Adrenal gland (tissue), 12 donors: ENCODE data around the gene SLCO2A1. TPM values are rescaled to one million over a fixed set of nuclear protein-coding genes. Genes with fewer than 3 reads are reported as not detected.
A peak's percentile ranks its signal among the peaks of the same experiment; 100 is the strongest.

ENCODE experiments used
- DNase-seq, 7 donors: peaks; one replicate each; pipeline ENCODE4 v3.0.0-alpha.2; 2019 to 2020
- H3K27ac ChIP-seq, 5 donors: fragments of 200-600 bp; sonication (generic) in 4 of 5; 1 replicate in 3 of 5; 2 replicates in 2 of 5; pipeline versions ENCODE4 v1.5.1 to v1.8.0; 2016 to 2020; ENCODE audit warnings: mild to moderate bottlenecking in 1 of 5
- H3K27me3 ChIP-seq: fragments of 200-600 bp; 2 replicates; pipeline ENCODE4 v1.8.0; 2021
- H3K36me3 ChIP-seq, 2 donors: fragments of 200-600 bp; replicated peaks in 1 of 2; 1 replicate in 1 of 2; 2 replicates in 1 of 2; pipeline versions ENCODE4 v1.5.1 to v1.8.0; 2018 to 2022
- H3K4me1 ChIP-seq, 2 donors: fragments of 200-600 bp; replicated peaks in 1 of 2; 1 replicate in 1 of 2; 2 replicates in 1 of 2; pipeline versions ENCODE4 v1.5.1 to v1.8.0; 2018 to 2021
- H3K4me3 ChIP-seq, 4 donors: fragments of 200-600 bp; sonication (generic) in 3 of 4; one replicate each; pipeline ENCODE4 v1.5.1; 2016 to 2018
- H3K9me3 ChIP-seq, 3 donors: fragments of 200-600 bp; sonication (generic) in 1 of 3; replicated peaks in 1 of 3; 1 replicate in 2 of 3; 2 replicates in 1 of 3; pipeline versions ENCODE4 v1.5.1 to v1.8.0; 2016 to 2021
- CTCF ChIP-seq, 6 experiments: fragments of 450-650 bp in 4 of 6; fragments of 200-600 bp in 2 of 6; sonication (generic) in 1 of 6; IDR thresholded peaks; 1 replicate in 5 of 6; 2 replicates in 1 of 6; pipeline versions ENCODE4 v1.5.1 to v1.8.0; 2016 to 2021; ENCODE audit warnings: antibody characterized with exemption in 6 of 6, mild to moderate bottlenecking in 2 of 6, moderate library complexity in 1 of 6
- POLR2A ChIP-seq, 2 donors: fragments of 450-650 bp; IDR thresholded peaks; one replicate each; pipeline ENCODE4 v1.6.1; 2017; ENCODE audit warnings: antibody characterized with exemption in 2 of 2, mild to moderate bottlenecking in 2 of 2, moderate library complexity in 1 of 2
- WGBS, 4 donors: extraction: QIAGEN DNeasy Blood & Tissue Kit in 2 of 4; methylation state at CpG; one replicate each; pipeline versions ENCODE4 v1.1.5 to v1.1.7; 2013 to 2017; 5-methylcytosine and 5-hydroxymethylcytosine counted together
- intact Hi-C, 2 donors: fragments of 100-400 bp; cut with DNase I; formaldehyde crosslinking; loops; one replicate each; pipeline versions ENCODE4 v1.14.1 to v1.15.0; 2022 to 2023
- polyA plus RNA-seq, 3 donors: library from polyadenylated mRNA; stranded (reverse); fragments of 200-250 nt in 2 of 3; fragments of 350-450 nt in 1 of 3; fragmentation: Illumina TruSeq in 1 of 3; extraction: RNeasy Lipid Tissue Mini Kit (QIAGEN cat#74804) in 1 of 3; gene quantifications; one replicate each; pipeline ENCODE4 v1.2.3, GENCODE V29; 2013 to 2014
- total RNA-seq, 9 donors: library from RNA; depleted of rRNA in 4 of 9; stranded (reverse); fragments of >200 nt in 4 of 9; fragments of 120-200 nt in 1 of 9; fragmentation: NEBNext Ultra II Directional in 1 of 9; extraction: Animal tissue kit (Norgen Biotek cat#: 25700) in 1 of 9; gene quantifications; one replicate each; pipeline versions ENCODE4 v1.1.0 to v1.2.4, GENCODE V29; 2013 to 2023
- donor health status: healthy with polysubstance abuse.
- donor health status: Bipolar disorder and iron deficiency.
- donor health status: DM: yes; HTN: yes; CAD: no.
- donor health status: DM: no; HTN: no; CAD: no.
- donor health status: DM: no; HTN: no; CAD: no.
- donor health status: DM: yes; HTN: yes; CAD: no.

Gene SLCO2A1
- total and polyA plus RNA-seq, 12 donors: 2.3 to 141 (median 29.5) TPM

DNA sequence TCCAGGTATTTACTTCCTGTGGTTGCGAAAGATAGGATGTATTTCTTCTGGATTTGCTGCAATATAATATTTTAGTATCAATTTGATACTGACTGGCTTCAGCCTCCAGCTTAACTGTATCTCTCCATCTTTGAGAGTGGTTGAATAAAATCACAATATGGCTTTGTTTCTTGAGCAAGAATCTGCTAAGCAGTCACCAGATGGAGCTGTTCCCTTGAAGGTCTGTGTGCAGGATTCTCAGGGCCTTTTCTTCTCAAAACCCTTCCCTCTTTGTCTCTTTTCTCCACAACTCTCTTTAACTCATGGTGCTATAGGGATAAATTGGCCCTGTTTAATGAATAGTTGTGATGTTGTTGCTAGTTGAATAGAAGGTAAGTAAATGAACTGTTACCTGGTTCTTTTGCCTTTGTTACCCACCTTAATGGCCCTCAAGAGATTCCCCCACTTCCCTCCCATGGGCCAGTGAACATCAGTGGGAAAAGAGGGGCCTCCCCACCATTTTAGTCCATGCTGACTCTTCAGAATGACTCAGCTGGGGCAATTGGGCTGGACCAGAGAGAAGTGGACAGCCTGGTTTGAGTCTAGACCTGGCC lies 99.3 kb downstream of the SLCO2A1 start:
- Histone ChIP-seq H3K36me3 (no peaks in the 10 kb centered on the region), H3K27me3 (no peaks in the 10 kb centered on the region), H3K4me1 (peaks cover 0 to 5% of the 10 kb centered on the region in 2 donors), H3K4me3 (no peak overlapping the region), H3K27ac (no peak overlapping the region), H3K9me3 (no peaks in the 10 kb centered on the region)
- no peak for TF ChIP-seq POLR2A (IDR thresholded peaks at IDR 0.05)
- peak; percentile 19 to 63 (median 50) for TF ChIP-seq CTCF (IDR thresholded peaks at IDR 0.05)
- peak in 2 of 7 donors; percentile 20 to 29 for DNase-seq
- 67 to 84% (median 78%) methylated on average over 1 of the region's 1 CpG for WGBS, 4 donors
- intact Hi-C loops: no loop called here

DNA sequence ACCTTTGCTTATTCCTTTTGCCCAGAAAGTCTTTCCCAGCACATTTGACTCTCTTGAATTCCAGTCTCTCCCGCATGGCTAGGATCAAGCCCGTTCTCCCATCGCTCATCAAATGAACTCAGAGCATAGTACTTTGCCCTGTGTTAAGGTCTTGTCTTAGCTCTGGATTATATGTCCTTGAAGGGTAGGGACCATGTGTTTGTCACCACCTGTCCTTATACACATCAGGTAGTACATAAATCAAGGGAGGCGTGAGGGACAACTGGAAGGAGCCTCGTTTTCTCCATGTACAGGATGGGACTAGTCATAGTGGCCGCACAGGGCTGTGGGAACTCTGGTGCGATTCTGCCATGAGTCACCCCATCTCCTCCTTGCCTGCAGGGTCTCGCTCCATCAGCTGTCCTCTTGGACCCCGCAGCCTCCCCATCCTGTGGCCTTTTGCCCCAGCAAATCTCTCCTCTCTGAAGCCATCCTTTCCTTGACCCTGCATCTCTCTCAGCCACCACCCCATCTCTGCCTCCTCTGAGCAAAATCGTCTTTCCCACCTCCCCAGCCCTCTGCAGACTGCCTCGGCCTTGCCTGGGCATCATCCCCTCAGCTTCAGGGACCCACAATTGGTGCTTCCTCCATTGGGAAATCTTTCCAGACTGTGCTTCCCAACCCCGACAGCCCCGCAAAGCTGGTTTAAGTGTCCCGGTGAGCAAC lies 100.7 kb downstream of the SLCO2A1 start:
- H3K27me3 ChIP-seq: no peaks in the 10 kb centered on the region
- H3K4me1 ChIP-seq: peaks cover 0 to 5% of the 10 kb centered on the region in 2 donors
- H3K36me3 ChIP-seq: no peaks in the 10 kb centered on the region
- intact Hi-C loops: loop anchor here (5.0 to 10.0 kb wide), 2 partner anchors 107 to 1194 kb away; no protein-coding TSS in a partner anchor
- no peak for TF ChIP-seq POLR2A (IDR thresholded peaks at IDR 0.05)
- H3K27ac ChIP-seq: no peak overlapping the region
- H3K9me3 ChIP-seq: no peaks in the 10 kb centered on the region
- peak in 1 of 7 donors; percentile 6 for DNase-seq
- 76 to 83% (median 79%) methylated on average over 12 to 14 of the region's 14 CpGs for WGBS, 4 donors
- no peak overlapping the region for H3K4me3 ChIP-seq

DNA sequence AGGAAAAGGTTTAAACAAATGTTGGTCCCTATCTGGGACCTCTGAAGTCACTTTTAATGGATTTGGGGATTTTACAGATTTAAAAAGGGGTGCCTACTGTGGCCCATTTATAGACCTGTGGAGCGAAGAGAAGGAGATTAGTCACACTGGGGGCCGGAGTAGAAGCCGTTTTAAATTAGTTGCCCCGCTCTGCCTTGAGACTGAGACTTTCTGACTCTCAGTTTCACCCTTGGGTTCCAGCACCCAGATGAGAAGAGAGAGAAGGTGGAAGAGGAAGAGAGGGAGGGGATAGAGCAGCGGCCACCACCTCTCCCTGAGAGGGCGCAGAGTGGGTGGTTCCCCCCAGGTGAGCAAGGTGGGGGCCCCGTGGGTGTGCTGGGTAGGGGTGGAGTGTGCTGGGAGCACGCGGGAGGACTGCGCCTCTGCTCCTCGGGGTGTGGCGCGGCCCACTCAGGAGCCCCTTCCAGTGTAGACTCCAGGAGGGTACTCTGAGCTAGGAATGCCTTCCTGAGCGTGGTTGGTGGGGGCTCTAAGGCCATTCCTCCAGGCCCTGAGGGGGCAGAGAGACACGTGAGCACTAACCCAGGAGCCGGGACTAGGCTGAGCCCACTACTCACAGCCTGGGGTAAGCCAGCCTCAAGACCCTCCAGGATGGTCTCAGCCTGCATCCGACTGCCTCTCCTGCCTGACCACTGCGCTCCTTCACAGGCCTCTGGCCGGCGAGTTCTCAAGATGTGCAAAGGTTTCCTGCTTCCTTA lies 101.4 kb downstream of the SLCO2A1 start:
- WGBS, 4 donors: 78 to 87% (median 79%) methylated on average over 18 to 20 of the region's 20 CpGs
- TF ChIP-seq POLR2A (IDR thresholded peaks at IDR 0.05): no peak
- no peak for TF ChIP-seq CTCF (IDR thresholded peaks at IDR 0.05)
- no peaks in the 10 kb centered on the region for H3K36me3 ChIP-seq
- H3K27me3 ChIP-seq: no peaks in the 10 kb centered on the region
- H3K4me3 ChIP-seq: peak overlapping the region in 1 of 4 donors; percentile 80
- intact Hi-C loops: loop anchor here (5.0 to 10.0 kb wide), 2 partner anchors 106 to 1194 kb away; no protein-coding TSS in a partner anchor
- no peak overlapping the region for H3K27ac ChIP-seq
- DNase-seq: no peak
- no peaks in the 10 kb centered on the region for H3K9me3 ChIP-seq
- H3K4me1 ChIP-seq: peaks cover 0 to 5% of the 10 kb centered on the region in 2 donors

DNA sequence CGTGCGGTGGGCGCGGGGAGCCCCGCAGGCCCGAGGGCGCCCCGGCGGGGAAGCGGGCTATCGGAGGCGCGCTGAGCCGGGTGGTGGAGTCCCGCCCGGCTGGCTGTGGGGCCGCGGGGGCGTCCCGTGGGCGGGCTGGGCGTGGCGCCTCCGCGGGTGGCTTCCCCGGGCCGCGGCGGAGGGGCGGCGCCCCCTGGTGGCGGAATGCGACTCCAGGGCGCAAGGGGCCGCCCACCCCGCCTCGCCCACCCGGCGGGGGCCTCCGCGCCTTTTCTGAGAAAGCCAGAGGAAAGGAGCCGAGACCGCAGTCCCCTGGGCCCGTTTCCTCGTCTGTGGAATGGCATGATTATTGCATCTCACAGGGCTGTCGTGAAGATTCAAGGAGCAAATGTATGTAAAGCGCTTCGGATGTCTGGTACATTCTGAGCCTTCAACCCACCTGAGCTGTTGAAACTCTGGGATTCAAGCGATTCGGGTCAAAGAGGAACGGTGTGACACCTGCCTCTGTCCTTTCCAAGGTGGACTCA lies 102.1 kb downstream of the SLCO2A1 start:
- peaks cover 0 to 5% of the 10 kb centered on the region in 2 donors for H3K4me1 ChIP-seq
- H3K9me3 ChIP-seq: no peaks in the 10 kb centered on the region
- H3K27me3 ChIP-seq: no peaks in the 10 kb centered on the region
- H3K36me3 ChIP-seq: no peaks in the 10 kb centered on the region
- intact Hi-C loops: loop anchor here (5.0 to 10.0 kb wide), 2 partner anchors 105 to 1193 kb away; no protein-coding TSS in a partner anchor
- 2 to 6% (median 4%) methylated on average over 4 to 51 of the region's 51 CpGs for WGBS, 4 donors
- TF ChIP-seq POLR2A (IDR thresholded peaks at IDR 0.05): no peak
- TF ChIP-seq CTCF (IDR thresholded peaks at IDR 0.05): peak; percentile 13 to 88 (median 62)
- peak overlapping the region in 2 of 4 donors; percentile 18 to 80 for H3K4me3 ChIP-seq
- no peak overlapping the region for H3K27ac ChIP-seq
- peak in 6 of 7 donors; percentile 38 to 63 (median 52) for DNase-seq
